ENCODE results near the gene TCF4.

GRCh38 chr18:55414475-55414874 is 173.5 kb downstream of the TCF4 start:
- TF ChIP-seq ELF4 (IDR thresholded peaks at IDR 0.05) (no peak), ZNF384 (IDR thresholded peaks at IDR 0.05) (no peak), L3MBTL2 (conservative IDR thresholded peaks at IDR 0.05) (no peak), SP1 (IDR thresholded peaks at IDR 0.05) (no peak), SUZ12 (IDR thresholded peaks at IDR 0.05) (no peak), HDGF (IDR thresholded peaks at IDR 0.05; ENCODE audit: borderline replicate concordance) (no peak), LEF1 (IDR thresholded peaks at IDR 0.05; ENCODE audit: borderline replicate concordance) (no peak)

Data from HEK293T (cell line).